ENCODE measurements around the gene GPHA2. TPM values are rescaled to one million over a fixed set of nuclear protein-coding genes. Genes with fewer than 3 reads are reported as not detected.

The GPHA2 gene
- total RNA-seq, 1 donor from 2014 or later: not detected

- intact Hi-C loops (cut with micrococcal nuclease): no loop called here
Measured at GRCh38 chr11:64931290-64931689, 4.4 kb downstream of the GPHA2 start.

GRCh38 chr11:64930340-64930739, 5.4 kb downstream of the GPHA2 start:
- intact Hi-C loops (cut with micrococcal nuclease): no loop called here

- intact Hi-C loops (cut with micrococcal nuclease): no loop called here
Measured at GRCh38 chr11:64929625-64930024, 6.1 kb downstream of the GPHA2 start.

- intact Hi-C loops (cut with micrococcal nuclease): no loop called here
Measured at GRCh38 chr11:64928957-64929356, 6.7 kb downstream of the GPHA2 start.

GRCh38 chr11:64926689-64927088, 9.0 kb downstream of the GPHA2 start:
- intact Hi-C loops (cut with micrococcal nuclease): no loop called here

GRCh38 chr11:64925536-64926436, 9.9 kb downstream of the GPHA2 start:
- intact Hi-C loops (cut with micrococcal nuclease): loop anchor here (2.0 kb wide), 3 partner anchors 79 to 689 kb away; partner anchors contain the start of genes MAP3K11, PCNX3 and SAC3D1

- intact Hi-C loops (cut with micrococcal nuclease): loop anchor here (1.0 to 2.0 kb wide), 13 partner anchors 9 to 690 kb away; partner anchors contain the start of genes CDCA5, EHD1, FAU and MAP3K11
Measured at GRCh38 chr11:64924910-64925284, 10.8 kb downstream of the GPHA2 start.

GRCh38 chr11:64923944-64924909, 11.5 kb downstream of the GPHA2 start, which contains the start of gene PPP2R5B:
Gene PPP2R5B, plus strand, starts transcription at chr11:64924689. Its CDS starts 1,046 bp downstream, at chr11:64925735.
- intact Hi-C loops (cut with micrococcal nuclease): loop anchor here (1.0 to 2.0 kb wide), 13 partner anchors 8 to 691 kb away; partner anchors contain the start of genes CDCA5, EHD1, FAU and MAP3K11

GRCh38 chr11:64923151-64923661, 12.5 kb downstream of the GPHA2 start:
- intact Hi-C loops (cut with micrococcal nuclease): no loop called here

GRCh38 chr11:64921384-64921783, 14.3 kb downstream of the GPHA2 start:
- intact Hi-C loops (cut with micrococcal nuclease): no loop called here

GRCh38 chr11:64920124-64920523, 15.6 kb downstream of the GPHA2 start:
- intact Hi-C loops (cut with micrococcal nuclease): no loop called here

- intact Hi-C loops (cut with micrococcal nuclease): loop anchor here (5.0 kb wide), 1 partner anchor 53 kb away; the partner anchor contains the start of gene MAJIN
Measured at GRCh38 chr11:64919627-64920026, 16.1 kb downstream of the GPHA2 start.

GRCh38 chr11:64918017-64918416, 17.7 kb downstream of the GPHA2 start:
- intact Hi-C loops (cut with micrococcal nuclease): loop anchor here (5.0 kb wide), 1 partner anchor 54 kb away; the partner anchor contains the start of gene MAJIN

- intact Hi-C loops (cut with micrococcal nuclease): loop anchor here (1.0 to 5.0 kb wide), 18 partner anchors 39 to 698 kb away; partner anchors contain the start of genes CAPN1, CDCA5, EHD1 and MAJIN
Measured at GRCh38 chr11:64917663-64917995, 18.1 kb downstream of the GPHA2 start.

GRCh38 chr11:64916775-64917662, 18.7 kb downstream of the GPHA2 start, which contains the start of gene ATG2A:
Gene ATG2A, minus strand, starts transcription at chr11:64917209. Its CDS starts 74 bp downstream, at chr11:64917135.
- intact Hi-C loops (cut with micrococcal nuclease): loop anchor here (1.0 to 5.0 kb wide), 19 partner anchors 7 to 698 kb away; partner anchors contain the start of genes CAPN1, CDCA5, EHD1 and MAJIN

GRCh38 chr11:64916040-64916774, 19.5 kb downstream of the GPHA2 start:
- intact Hi-C loops (cut with micrococcal nuclease): loop anchor here (1.0 to 5.0 kb wide), 4 partner anchors 8 to 219 kb away; partner anchors contain the start of genes MAJIN, PPP2R5B and SYVN1

GRCh38 chr11:64915376-64915887, 20.3 kb downstream of the GPHA2 start:
- intact Hi-C loops (cut with micrococcal nuclease): loop anchor here (5.0 kb wide), 1 partner anchor 57 kb away; the partner anchor contains the start of gene MAJIN

GRCh38 chr11:64914123-64914522, 21.6 kb downstream of the GPHA2 start:
- intact Hi-C loops (cut with micrococcal nuclease): no loop called here

All from T-helper 1 cell treated with Interleukin-12 subunit alpha and Interleukin-12 subunit beta and Interleukin-4 antibody, amounts not matched to agents 30 ng/mL and 1 ng/mL, for 36 hours (primary cell).